Endothelial cell of hepatic sinusoid (primary cell): ENCODE results near the gene CMPK2.

ENCODE experiments used
- in situ Hi-C: cut with HindIII; loops from 2 replicates; pipeline ENCODE4 v1.10.0; 2017; ENCODE audit warnings: low sequenced_read_pairs

Gene CMPK2

DNA sequence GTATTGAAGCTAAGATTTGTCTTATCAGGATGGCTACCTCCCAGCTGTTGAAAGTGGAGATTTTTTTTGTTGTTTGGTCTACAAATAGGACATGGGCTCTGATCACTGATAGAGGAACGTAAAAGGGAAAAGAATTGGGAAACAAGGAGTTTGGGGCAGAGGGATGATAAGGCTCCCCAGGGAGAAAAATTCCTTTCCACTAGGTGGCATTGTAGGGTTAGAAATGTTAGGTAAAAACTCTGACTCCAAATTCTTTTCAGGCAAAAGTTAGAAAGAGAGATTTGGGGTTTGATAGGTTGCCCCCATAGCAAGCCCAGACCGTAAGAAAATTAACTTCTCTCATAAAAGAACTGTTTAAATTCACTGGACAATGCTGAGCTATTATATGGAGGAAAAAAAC lies 19.8 kb downstream of the CMPK2 start:
- in situ Hi-C loops = no loop called here

DNA sequence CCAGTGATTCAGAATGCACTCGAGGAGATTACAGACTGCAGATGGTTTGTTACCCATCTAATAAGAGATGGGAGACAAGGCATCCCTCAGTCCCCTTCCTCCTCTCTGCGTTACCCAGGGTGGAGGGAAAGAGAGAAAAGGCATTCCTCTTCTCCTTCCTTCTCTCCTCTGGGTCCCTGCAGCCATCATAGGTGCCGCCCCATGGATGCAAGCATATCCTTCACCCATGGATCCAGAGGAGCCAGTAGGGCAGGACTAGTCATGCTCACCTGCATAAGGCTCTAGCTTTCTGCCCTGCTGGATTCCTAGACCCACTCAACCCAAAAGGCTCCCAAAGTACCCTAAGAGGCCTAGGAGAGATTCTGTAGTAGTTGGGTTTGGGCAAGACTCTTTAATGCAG lies 20.4 kb downstream of the CMPK2 start:
- in situ Hi-C loops = no loop called here

DNA sequence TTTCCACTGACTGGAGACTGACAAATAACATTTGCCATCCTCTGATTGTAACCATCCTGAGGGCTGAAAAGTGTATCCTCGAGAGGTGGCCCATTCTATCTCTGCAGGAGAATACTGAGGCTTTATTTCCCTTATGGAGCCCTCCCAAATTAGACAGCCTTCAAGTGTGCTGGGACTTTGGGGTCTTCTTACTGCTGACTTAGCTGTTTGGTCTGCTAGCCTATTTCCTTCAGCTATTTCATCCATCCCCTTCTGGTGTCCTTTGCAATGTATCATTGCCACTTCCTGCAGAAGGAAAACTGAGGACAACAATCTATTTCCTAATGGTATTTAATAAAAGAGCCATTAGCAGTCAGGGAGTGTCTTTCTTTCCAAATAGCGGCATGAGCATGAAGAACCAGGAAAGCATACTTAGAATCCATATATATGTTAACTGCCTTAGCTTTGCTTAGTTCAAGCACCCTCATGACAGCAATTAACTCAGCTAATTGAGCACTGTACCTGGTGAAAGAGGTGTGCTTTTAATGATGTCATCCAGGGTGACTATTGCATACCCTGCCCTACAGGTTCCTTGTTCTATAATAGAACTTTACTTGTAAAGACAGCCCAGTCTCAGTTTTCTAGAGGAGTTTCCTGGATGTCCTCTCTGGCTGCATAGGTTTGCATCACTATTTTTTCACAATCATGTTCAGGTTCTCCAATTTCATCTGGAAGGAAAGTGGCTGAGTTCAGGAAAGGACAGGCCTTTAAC lies 24.0 kb downstream of the CMPK2 start:
- in situ Hi-C loops = no loop called here

DNA sequence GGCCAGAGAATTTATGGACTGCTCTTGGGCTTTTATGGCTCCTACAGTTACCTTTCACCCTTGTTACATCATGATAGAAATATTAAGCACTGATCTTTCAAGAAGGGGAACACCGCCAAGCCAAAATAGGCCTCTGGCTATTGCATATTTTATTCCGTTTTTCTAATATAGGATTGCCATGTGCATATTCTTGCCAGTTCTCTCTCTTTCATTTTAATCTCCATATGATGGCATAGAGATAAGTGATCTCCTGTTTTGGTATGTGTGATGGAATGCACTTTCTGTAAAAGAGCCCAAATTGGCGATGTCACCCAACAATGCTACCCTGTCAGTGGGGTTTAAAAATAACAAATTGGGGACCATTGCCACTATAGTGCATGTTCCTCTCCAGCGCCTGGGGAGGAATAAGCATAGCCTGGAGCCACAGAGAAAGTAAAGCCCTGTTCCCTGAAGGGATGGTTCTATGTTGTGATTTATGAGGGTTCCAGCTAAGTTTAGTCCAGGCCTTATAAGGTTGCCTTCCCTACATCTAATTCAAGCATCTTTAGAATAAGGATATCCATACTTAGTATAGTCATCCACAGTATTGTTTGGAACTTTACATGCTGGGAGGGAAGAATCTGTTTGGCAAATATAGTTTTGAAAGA lies 26.9 kb downstream of the CMPK2 start:
- in situ Hi-C loops = no loop called here

DNA sequence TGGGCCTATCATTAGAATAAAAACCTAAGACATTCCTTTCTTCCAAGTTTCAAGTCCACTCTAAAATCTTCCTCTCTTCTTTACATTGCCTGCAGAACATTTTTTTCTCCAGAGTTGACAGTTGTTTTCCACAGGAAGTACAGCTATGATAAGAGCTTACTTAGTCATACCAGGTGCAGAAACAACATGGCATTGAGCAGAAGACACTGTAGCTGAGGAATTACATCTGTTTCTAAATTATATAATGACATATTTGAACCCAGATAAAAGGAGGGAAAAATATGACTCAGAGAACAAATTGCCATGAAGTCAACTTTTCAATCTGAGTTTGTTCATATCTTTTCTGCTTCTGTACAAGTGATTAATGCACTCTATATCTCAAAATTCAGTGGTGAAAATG lies 30.2 kb downstream of the CMPK2 start:
- in situ Hi-C loops = no loop called here

DNA sequence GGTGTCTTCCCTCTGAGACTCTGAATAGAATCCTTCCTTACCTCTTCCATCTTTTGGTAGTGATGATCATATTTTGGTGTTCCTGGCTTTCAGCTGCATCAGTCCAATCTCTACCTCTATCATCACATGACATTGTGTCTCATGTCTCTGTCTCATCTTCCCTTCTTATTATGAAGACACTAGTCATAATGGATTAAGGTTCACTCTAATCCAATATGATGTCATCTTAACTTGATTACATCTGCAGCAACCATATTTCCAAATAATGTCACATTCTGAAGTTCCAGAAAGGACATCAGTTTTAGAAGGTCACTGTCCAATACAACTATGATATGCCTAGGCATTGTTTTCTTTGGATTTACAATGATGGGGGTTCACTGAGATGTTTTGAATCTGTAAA lies 31.5 kb downstream of the CMPK2 start:
- in situ Hi-C loops = no loop called here

DNA sequence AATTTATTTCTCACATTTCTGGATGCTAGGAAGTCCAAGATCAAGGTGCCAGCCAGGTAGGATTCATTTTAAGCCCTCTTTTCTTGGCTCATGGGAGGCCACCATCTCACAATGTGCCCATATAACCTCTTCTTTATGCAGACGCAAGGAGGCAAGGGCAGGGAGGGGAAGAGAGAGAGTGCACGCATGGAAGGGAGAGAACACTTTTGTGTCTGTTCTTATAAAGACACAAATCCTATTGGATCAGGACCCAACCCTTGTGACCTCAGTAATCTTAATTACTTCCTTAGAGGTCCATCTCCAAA lies 32.5 kb downstream of the CMPK2 start:
- in situ Hi-C loops = no loop called here

DNA sequence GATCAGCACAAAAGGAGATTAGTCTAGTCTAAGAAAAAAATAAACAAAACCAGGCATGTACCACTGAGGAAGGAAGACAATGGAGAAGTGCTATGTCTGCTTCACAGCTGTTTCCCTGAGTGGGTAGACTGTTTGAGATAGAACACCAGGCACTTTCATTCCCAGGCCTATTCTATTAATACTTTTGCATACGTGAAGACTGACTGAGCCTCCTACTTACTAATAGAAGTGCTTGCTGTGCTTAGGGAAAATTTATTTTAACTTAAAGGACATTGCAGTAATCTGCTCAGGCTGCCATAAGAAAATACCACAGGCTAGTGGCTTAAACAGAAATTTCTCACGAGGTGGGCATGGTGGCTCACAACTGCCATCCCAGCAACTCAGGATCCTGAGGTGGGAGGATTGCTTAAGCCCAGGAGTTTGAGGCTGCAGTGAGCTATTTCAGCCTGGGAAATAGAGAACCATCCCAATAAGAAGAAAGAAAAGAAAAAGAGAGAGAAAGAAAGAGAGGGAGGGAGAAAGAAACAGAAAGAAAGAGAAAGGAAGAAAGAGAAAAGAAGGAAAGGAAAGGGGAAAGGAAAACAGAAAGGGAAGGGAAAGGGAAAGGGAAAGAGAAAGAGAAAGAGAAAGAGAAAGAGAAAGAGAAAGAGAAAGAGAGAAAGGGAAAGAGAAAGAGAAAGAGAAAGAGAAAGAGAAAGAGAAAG lies 33.0 kb downstream of the CMPK2 start:
- in situ Hi-C loops = no loop called here

DNA sequence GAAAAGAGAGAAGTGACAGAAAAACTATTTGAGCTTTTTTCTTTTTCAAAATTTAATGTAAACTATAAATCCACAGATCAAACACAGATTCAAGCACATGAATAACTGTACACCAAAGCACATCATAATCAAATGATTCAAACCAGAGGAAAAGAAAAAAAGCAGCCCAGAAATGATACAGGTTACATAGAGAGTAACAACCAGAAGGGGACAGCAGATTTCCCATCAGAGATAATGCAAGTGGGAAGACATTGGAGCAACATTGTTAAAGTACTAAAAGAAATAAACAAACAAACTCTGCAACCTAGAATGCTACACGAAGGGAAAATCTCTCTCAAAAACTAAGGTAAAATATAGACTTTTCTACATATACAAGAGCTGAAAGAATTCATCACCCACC lies 34.5 kb downstream of the CMPK2 start:
- in situ Hi-C loops = no loop called here

DNA sequence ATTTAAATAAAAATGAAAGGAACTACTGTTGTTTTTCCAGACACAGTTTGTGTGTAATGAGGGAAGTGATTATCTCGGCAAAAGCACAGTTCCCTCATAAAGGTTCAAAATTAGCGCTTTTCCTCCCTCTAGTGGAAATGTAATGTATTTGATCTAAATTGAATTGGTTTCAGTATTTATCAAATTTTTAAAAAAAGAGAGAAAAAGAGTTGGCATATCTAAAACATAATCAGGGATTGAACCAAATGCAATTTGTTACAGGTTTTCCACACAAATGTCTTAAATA lies 37.5 kb downstream of the CMPK2 start:
- in situ Hi-C loops = no loop called here

DNA sequence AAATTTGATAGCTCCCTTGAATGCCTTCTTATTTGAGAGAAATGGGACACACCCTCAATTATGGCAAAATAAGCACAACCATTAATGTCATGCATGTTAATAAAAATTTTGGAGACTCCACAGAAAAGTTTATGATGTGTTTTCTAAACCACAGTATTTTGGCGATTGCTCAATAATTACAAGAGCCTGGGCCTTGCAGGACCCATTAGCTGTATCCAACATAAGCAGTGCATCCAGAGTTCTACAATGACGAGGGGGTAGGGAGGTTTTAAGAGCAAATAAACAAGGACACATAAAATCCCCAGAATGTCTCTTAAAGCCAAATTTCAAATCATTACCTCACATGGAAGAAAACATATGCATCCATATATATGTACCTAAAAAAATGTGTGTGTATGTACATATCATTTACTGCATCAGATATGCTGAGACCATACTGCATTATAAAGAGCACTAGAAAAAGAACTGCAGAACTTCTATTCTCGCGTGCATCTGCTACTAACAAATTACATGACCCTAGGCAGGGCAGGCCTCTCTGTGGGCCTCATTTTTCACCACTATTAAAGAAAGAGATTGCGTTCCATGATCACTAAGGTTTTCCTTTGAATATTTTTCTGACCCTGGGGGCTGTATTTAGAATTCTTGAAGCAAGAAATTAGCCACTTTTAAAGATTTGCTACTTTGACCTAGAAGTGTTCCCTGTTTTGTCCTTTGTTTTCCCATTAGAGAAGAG lies 38.0 kb downstream of the CMPK2 start:
- in situ Hi-C loops = no loop called here

DNA sequence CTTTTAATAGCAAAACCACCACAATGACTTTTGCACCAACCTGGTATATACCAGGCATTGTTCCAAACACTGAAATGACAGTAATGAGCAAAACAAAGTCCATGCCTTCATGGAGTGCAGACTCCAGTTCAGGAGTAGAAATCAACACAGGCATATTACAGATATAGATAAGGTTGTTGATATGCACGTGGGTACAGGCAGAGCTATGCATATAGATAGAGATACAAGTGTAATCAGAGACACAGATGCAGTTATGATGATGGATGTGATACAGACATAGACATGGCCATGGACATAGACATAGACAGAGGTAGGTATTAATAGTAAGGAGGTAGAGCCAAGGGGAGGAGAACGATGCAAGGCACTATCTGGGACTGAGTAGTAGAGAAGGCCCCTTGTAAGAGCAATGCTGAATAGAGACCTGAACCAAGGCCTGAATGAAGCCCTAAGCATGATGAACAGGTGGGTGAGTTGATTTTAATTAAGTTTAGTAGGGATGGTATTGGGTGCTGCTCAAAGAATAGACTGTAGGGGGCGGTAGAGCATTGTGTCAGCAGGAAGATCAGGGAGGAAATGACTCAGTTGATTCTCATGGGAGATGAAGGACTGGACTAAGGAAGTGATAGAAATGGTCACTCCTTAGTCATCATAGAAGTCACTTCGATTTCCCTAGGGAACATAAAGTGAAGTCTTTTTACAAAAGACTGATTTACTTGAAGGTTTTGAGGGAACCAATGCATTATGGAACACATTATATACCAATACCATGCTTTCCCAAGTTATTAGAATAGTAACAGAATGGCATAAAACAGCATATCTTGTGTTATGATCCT lies 39.4 kb downstream of the CMPK2 start:
- in situ Hi-C loops = no loop called here

DNA sequence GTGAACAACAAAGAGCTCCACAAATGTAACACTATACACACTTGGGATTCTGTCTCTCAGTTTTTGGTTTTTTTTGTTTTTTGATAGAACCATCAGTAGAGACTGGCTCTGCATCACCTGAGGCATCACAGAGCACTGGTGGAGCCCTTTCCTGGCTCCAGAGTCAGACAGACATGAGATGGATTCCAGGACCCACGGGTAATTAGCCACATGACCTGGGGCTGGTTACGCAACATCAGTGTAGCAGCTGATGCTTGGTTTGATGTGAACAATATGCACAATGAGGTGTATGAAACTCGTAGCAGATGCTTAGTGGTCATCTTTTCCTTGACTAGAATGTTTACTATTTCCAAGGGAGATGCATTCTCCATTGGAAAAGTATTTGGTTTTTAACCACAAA lies 40.7 kb downstream of the CMPK2 start:
- in situ Hi-C loops = no loop called here

DNA sequence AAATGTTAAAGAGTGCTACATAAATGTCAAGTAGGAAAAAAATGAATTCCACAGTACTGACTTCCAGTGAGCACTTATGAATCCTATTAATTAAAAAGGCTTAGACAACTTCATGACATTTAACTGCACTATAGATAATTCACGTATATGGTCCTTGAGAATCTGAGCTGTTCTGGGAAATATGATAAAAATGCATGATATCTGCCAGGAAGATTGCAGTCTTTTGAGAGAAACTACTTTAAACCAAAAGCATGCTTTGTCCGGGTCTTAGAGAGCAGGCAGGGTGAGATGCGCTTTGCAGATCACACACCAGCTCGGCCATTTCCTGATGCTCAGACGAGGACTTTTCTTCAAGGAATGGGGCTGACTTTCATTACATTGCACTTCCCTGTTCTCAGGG lies 42.6 kb downstream of the CMPK2 start:
- in situ Hi-C loops = no loop called here

DNA sequence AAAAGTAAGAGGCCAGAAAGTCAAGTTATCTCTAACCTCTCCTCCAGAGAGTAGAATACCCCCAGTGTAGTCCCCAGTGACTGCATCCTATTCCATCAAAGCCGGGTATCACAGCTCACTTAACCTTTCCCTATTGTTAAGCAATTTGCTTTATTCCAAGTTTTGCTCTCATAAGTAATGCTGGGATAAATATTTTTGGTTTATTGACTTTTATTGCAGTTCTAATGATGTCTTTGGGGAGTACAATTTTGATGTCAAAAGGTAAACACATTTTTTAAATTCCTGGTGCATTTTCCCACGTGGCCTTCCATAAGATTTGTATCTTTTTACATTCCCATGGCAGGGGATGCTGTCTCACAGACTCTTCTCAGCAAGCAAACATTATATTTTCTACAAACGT lies 43.3 kb downstream of the CMPK2 start:
- in situ Hi-C loops = no loop called here

DNA sequence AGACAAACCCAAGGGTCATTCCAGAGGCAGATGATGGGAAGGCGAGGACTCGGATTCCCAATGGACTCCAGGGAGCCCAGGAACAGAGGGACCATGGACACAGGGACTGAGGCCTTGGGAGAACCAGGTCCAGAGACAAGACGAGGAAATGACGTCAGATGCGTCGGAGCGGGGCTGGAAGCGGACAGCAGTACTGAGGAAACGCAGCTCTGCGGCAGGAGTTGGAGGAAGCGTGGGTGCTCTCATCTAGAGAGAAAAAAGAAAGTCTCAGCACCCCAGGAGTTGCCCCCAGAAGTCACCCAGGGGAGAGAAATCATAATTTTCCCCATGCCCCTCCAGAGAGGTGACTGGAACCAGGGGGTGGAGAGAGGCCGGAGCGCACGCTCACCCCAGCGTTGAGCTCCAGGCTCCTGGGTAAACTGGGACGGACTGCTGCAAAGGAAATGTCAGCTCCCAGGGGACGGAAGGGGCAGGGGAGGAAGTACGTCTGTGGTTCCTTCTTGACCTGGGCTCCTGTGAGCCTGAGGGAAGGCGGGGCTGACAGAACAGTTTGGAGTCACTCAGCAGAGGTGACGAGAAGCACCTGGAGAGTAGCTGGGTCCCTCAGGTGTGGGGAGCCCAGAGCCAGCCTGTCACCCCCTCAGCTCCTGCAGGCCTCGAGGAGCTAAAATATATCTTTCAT lies 44.7 kb downstream of the CMPK2 start:
- in situ Hi-C loops = no loop called here

DNA sequence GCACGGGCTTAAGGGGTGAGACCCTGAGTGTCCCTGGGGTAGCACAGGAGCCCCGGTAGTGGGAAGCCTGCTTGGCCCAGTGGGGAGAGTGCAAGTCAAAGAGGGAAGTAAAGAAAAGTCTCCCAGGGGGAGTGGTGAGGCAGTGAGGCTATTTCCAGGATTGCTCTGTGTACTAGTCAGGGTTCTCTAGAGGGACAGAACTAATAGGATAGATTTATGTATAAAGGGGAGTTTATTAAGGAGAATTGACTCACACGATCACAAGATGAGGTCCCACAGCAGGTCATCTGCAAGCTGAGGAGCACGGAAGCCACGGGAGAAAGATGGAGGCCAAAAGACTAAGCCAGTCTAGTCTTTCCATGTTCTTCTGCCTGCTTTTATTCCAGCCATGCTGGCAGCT lies 45.5 kb downstream of the CMPK2 start:
- in situ Hi-C loops = no loop called here

DNA sequence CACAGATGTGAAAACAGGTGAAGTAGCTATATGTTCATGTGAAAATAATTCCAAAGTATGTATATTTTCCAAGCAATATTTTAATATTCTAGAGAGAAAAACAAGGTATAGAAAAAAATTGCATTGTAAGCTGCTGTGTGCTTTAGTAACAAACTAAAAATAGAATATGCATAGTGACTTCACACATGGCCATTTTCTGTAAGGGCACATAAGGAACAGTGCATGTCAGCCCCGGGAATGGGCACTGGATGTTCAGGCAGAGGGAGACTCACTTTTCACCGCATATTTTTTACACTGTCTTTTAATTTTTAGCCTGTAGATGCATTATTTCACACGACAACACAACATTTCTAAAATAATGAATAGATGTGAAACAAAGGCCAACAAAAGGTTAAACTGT lies 46.0 kb downstream of the CMPK2 start:
- in situ Hi-C loops = no loop called here

DNA sequence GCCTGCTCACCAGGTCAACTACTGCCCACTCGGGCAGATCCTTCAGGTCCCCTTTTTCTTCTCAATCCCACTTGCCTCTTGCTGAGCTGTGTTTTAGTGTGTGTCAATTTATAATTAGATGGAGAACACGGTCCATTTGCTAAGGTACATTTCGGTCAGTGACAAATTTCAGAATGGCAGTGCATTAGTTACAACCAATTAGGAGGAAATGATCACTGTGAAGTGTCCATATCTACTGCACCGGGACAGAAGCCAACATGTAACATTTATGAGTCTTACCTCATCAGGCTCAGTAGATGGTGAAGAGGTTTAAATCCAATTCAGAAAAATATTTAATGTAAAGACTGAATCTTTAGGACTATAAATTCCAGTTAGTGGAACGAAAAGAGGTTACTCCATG lies 47.7 kb downstream of the CMPK2 start:
- in situ Hi-C loops = no loop called here

DNA sequence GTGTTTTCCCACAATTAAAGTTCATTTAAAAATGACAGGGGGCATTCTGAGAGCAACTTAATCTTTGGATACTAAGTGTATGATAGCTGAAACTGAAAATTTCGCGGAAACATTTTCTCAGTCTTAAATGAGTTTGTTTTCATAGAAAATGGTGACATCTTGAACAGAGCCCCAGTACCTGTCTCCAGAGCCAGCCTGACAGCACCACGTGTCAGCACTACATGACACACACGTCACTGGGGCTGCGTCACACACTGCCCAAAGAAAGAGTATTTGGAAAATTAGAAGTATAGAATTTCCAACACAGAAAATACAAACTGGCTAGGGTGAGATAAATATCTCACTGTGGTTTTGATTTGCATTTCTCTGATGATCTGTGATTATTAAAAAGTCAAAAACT lies 50.8 kb downstream of the CMPK2 start:
- in situ Hi-C loops = no loop called here

DNA sequence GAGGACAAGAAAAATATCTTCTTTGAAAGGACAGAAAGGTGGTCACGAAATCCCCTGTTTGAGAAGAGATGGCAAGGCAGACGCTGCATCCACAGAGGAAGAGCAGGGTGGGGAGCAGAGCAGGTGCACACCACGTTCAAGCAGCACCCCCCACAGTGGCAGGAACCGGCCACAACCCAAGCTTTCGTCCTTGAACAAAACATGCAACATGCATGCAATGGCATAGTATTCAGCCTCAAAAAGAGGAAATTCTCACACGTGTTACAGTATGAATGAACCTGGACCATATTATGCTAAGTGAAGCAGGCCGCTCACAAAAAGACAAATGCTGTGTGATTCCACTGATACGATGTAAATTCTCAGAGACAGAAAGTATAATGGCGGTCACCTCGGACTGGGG lies 51.4 kb downstream of the CMPK2 start:
- in situ Hi-C loops = no loop called here
